ENCODE measurements around the gene NLGN3.

The NLGN3 gene

DNA sequence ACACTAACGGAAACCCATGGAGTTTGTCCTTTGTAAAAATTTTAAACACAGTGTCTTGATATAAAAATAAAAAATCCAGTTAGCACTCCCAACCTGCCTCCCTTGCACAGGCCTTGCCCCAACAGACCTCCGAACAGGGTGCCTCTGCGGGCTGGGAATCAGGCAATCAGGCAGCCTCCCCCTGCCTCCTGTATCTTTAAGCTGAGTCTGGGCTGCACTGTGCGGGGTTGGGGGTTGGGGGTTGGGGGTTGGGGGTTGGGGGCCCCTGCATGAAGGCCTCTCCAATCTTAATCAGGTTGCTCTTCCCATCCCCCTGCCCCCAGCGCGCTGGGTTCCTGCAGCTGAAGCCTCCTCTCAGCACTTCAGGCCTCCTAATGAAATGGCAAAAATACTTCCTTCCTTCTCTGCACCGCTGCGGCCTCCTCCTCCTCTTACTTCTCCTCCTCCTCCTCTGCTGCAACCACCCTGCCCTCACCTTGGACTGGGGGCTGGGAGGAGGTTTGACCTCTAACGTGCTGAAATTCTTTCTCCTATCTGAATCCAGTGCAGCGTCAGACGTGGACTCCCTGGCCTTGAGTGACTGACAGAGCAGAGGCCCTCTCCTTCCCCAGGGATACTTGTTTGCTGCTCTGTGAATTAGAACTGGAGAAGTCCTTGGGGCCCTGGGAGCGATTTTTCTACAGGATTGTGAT is 26.6 kb downstream of the NLGN3 start:
- ATAC-seq (ENCODE audit: insufficient read depth, low read depth): no peak; the same call in 2 of the 3 replicates
- H3K4me2 ChIP-seq (ENCODE audit: insufficient read depth, low read length): no peak overlapping the region
- peaks cover 7% of the 10 kb centered on the region; the same call in 1 of the 2 replicates for H3K79me2 ChIP-seq (ENCODE audit: insufficient read depth, low read length)
- no peak overlapping the region for H3K27ac ChIP-seq (ENCODE audit: low read length)
- no peak for DNase-seq
- H3K4me3 ChIP-seq (ENCODE audit: low read depth in 1 of 2, low read length in 2 of 2): no peak overlapping the region
- H3K36me3 ChIP-seq (ENCODE audit: insufficient read depth, low read length): peaks cover 24% of the 10 kb centered on the region
- no peaks in the 10 kb centered on the region for H3K9me3 ChIP-seq (ENCODE audit: insufficient read depth, low read length, severe bottlenecking)
- no peak overlapping the region for H2AFZ ChIP-seq (ENCODE audit: low read depth, low read length)
- H3K9ac ChIP-seq (ENCODE audit: low read depth, low read length): no peak overlapping the region
- no peaks in the 10 kb centered on the region for H3K4me1 ChIP-seq (ENCODE audit: insufficient read depth, low read length)
- H3K27me3 ChIP-seq (ENCODE audit: insufficient read depth, low read length, poor library complexity): no peaks in the 10 kb centered on the region
- no peaks in the 10 kb centered on the region for H4K20me1 ChIP-seq (ENCODE audit: insufficient read depth, low read length)
- TF ChIP-seq EZH2 (IDR thresholded peaks at IDR 0.05; ENCODE audit: borderline replicate concordance, low read depth, low read length, severe bottlenecking): no peak
- TF ChIP-seq, protein P1, sequence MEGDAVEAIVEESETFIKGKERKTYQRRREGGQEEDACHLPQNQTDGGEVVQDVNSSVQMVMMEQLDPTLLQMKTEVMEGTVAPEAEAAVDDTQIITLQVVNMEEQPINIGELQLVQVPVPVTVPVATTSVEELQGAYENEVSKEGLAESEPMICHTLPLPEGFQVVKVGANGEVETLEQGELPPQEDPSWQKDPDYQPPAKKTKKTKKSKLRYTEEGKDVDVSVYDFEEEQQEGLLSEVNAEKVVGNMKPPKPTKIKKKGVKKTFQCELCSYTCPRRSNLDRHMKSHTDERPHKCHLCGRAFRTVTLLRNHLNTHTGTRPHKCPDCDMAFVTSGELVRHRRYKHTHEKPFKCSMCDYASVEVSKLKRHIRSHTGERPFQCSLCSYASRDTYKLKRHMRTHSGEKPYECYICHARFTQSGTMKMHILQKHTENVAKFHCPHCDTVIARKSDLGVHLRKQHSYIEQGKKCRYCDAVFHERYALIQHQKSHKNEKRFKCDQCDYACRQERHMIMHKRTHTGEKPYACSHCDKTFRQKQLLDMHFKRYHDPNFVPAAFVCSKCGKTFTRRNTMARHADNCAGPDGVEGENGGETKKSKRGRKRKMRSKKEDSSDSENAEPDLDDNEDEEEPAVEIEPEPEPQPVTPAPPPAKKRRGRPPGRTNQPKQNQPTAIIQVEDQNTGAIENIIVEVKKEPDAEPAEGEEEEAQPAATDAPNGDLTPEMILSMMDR (IDR thresholded peaks at IDR 0.05; ENCODE audit: borderline replicate concordance, extremely low read depth, low read length, poor library complexity, severe bottlenecking): no peak

DNA sequence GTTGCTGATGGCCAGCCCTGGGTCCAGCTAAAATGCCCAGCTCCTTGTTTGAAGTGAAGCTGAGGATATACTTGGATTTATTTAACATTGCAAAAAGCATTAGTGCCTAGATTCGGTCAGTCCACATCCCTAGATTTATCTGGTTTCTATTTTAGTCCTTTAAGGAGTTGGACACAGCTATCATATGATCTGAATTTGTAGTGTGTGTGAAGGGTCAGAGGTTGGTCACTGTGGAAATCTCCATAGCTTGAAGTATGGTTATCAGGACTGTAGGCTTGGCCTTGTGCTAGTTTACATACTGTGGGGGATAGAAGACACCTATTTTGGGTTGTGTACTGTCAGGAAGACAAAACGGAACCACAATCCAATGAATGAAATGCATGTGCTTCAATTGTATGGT is 28.8 kb downstream of the NLGN3 start:
- Histone ChIP-seq H3K4me1 (ENCODE audit: insufficient read depth, low read length) (no peaks in the 10 kb centered on the region), H4K20me1 (ENCODE audit: insufficient read depth, low read length) (no peaks in the 10 kb centered on the region), H3K9ac (ENCODE audit: low read depth, low read length) (no peak overlapping the region), H3K27ac (ENCODE audit: low read length) (no peak overlapping the region), H3K27me3 (ENCODE audit: insufficient read depth, low read length, poor library complexity) (no peaks in the 10 kb centered on the region), H3K36me3 (ENCODE audit: insufficient read depth, low read length) (peaks cover 27% of the 10 kb centered on the region), H3K9me3 (ENCODE audit: insufficient read depth, low read length, severe bottlenecking) (no peaks in the 10 kb centered on the region), H2AFZ (ENCODE audit: low read depth, low read length) (no peak overlapping the region), H3K4me3 (ENCODE audit: low read depth in 1 of 2, low read length in 2 of 2) (no peak overlapping the region), H3K4me2 (ENCODE audit: insufficient read depth, low read length) (no peak overlapping the region), H3K79me2 (ENCODE audit: insufficient read depth, low read length) (peaks cover 7% of the 10 kb centered on the region; the same call in 1 of the 2 replicates)
- ATAC-seq (ENCODE audit: insufficient read depth, low read depth) (no peak), DNase-seq (no peak)
- TF ChIP-seq, protein P1 (IDR thresholded peaks at IDR 0.05; ENCODE audit: borderline replicate concordance, extremely low read depth, low read length, poor library complexity, severe bottlenecking): no peak
- TF ChIP-seq EZH2 (IDR thresholded peaks at IDR 0.05; ENCODE audit: borderline replicate concordance, low read depth, low read length, severe bottlenecking): no peak

DNA sequence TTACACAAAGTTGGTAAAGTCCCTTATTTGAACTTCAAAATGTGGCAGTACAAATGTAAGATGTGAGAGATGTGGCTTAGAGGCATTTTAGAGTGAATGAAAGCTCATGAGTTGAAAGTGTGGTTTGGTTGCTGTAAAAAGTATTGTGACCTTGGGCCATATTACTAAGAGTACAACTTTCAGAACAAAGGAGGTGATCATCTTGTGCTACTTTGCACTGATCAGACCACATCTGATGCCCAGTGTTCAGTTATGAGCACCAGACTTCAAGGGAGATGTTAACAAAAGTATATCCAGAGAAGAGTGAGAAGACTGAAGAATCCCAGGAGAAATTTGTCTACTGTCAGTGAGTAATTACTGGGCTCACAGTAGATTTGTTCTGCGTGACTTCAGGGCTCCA is 30.2 kb downstream of the NLGN3 start:
- no peak for ATAC-seq (ENCODE audit: insufficient read depth, low read depth)
- Histone ChIP-seq H3K4me1 (ENCODE audit: insufficient read depth, low read length) (no peaks in the 10 kb centered on the region), H2AFZ (ENCODE audit: low read depth, low read length) (no peak overlapping the region), H3K36me3 (ENCODE audit: insufficient read depth, low read length) (peaks cover 27% of the 10 kb centered on the region), H3K4me3 (ENCODE audit: low read depth in 1 of 2, low read length in 2 of 2) (no peak overlapping the region), H3K9ac (ENCODE audit: low read depth, low read length) (no peak overlapping the region), H3K27me3 (ENCODE audit: insufficient read depth, low read length, poor library complexity) (no peaks in the 10 kb centered on the region), H3K9me3 (ENCODE audit: insufficient read depth, low read length, severe bottlenecking) (no peaks in the 10 kb centered on the region), H3K4me2 (ENCODE audit: insufficient read depth, low read length) (no peak overlapping the region), H3K27ac (ENCODE audit: low read length) (no peak overlapping the region), H3K79me2 (ENCODE audit: insufficient read depth, low read length) (peaks cover 5% of the 10 kb centered on the region; the same call in 1 of the 2 replicates), H4K20me1 (ENCODE audit: insufficient read depth, low read length) (no peaks in the 10 kb centered on the region)
- TF ChIP-seq, protein P1 (IDR thresholded peaks at IDR 0.05; ENCODE audit: borderline replicate concordance, extremely low read depth, low read length, poor library complexity, severe bottlenecking): no peak
- DNase-seq: no peak
